Measurements from ENCODE around the gene ITPA. TPM values are rescaled to one million over a fixed set of nuclear protein-coding genes. Genes with fewer than 3 reads are reported as not detected.

Gene ITPA
- total and polyA plus RNA-seq, 2 of the 13 experiments (the other 11 are each of a cell fraction or from before 2014, with no cell fraction given) = 60.1 to 103 TPM

DNA sequence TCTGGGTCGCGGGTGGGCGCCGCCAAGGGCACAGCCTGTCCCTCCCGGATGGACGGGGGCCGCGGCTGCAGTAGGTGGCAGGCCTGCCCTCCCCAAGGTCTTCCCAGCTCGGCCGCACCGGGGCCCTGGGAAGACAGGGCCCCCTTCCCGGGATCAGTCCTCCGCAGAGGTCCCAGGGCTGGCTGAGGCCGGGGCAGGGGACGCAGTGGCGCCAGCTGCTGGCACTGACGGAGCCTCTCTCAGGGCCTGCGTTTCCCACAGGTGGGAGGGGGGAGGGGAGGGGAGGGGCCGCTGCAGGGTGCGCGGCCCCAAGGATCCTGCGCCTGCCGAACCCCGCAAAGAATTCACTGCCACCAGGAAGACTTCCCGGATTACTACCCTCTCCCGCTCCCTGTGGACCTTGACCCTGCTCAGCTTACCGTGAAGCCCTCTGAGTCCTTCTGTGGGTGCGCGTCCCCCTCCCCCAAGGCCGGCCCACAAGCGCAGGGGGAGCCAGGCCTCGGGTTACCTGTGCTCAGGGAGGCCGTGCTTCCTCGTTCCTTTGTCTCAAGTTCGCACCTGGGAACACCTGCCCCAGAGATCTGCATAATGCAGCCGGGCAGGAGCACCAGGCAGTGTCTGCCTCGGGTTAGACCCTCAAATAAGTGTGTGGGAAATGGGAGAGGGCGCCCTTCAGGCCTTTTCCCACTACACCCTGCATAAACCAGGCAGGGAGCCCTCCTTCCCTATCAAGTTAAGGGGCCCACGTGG, 41.0 kb upstream of the ITPA start (continued):
- TF ChIP-seq PBX2 (CRISPR knock-in tag; IDR thresholded peaks at IDR 0.05) (no peak), CREB1 (IDR thresholded peaks at IDR 0.05) (no peak), CREB1 (CRISPR knock-in tag; IDR thresholded peaks at IDR 0.05) (no peak), ZFP36L1 (CRISPR knock-in tag; IDR thresholded peaks at IDR 0.05) (0 out of 2 replicates have a peak, but pooled peaks have one; percentile 77), RFXAP (CRISPR knock-in tag; IDR thresholded peaks at IDR 0.05; ENCODE audit: borderline replicate concordance) (peak; percentile 73; the same call in 1 of the 2 replicates), ZNF780A (CRISPR knock-in tag; IDR thresholded peaks at IDR 0.05) (no peak), ZNF761 (CRISPR knock-in tag; conservative IDR thresholded peaks at IDR 0.05) (no peak), ZNF672 (CRISPR knock-in tag; IDR thresholded peaks at IDR 0.05) (no peak), POLR2G (IDR thresholded peaks at IDR 0.05; ENCODE audit: low read depth, low read length) (peak; percentile 62), DPF2 (CRISPR knock-in tag; IDR thresholded peaks at IDR 0.05; ENCODE audit: borderline replicate concordance, low read depth) (peak; percentile 61), ZNF7 (CRISPR knock-in tag; IDR thresholded peaks at IDR 0.05) (no peak), ZBTB25 (CRISPR knock-in tag; IDR thresholded peaks at IDR 0.05) (peak; percentile 79; the same call in 1 of the 2 replicates), ZNF589 (CRISPR knock-in tag; conservative IDR thresholded peaks at IDR 0.05) (no peak), CREM (IDR thresholded peaks at IDR 0.05) (no peak), CREM (CRISPR knock-in tag; IDR thresholded peaks at IDR 0.05) (no peak; the same call in 1 of the 2 replicates), ZNF777 (CRISPR knock-in tag; IDR thresholded peaks at IDR 0.05) (peak; percentile 75; the same call in 1 of the 2 replicates), PAXIP1 (CRISPR knock-in tag; conservative IDR thresholded peaks at IDR 0.05) (peak; percentile 92), SOX13 (IDR thresholded peaks at IDR 0.05) (no peak), SOX13 (CRISPR knock-in tag; conservative IDR thresholded peaks at IDR 0.05 in 1 of 2, IDR thresholded peaks at IDR 0.05 in 1 of 2) (peak; percentile 30 to 71; a peak in 2 of 4 replicates), MTA3 (CRISPR knock-in tag; IDR thresholded peaks at IDR 0.05) (no peak)
- TF ChIP-seq, protein P1, sequence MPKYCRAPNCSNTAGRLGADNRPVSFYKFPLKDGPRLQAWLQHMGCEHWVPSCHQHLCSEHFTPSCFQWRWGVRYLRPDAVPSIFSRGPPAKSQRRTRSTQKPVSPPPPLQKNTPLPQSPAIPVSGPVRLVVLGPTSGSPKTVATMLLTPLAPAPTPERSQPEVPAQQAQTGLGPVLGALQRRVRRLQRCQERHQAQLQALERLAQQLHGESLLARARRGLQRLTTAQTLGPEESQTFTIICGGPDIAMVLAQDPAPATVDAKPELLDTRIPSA (CRISPR knock-in tag; IDR thresholded peaks at IDR 0.05; ENCODE audit: borderline replicate concordance) = no peak
- TF ChIP-seq, protein P2, sequence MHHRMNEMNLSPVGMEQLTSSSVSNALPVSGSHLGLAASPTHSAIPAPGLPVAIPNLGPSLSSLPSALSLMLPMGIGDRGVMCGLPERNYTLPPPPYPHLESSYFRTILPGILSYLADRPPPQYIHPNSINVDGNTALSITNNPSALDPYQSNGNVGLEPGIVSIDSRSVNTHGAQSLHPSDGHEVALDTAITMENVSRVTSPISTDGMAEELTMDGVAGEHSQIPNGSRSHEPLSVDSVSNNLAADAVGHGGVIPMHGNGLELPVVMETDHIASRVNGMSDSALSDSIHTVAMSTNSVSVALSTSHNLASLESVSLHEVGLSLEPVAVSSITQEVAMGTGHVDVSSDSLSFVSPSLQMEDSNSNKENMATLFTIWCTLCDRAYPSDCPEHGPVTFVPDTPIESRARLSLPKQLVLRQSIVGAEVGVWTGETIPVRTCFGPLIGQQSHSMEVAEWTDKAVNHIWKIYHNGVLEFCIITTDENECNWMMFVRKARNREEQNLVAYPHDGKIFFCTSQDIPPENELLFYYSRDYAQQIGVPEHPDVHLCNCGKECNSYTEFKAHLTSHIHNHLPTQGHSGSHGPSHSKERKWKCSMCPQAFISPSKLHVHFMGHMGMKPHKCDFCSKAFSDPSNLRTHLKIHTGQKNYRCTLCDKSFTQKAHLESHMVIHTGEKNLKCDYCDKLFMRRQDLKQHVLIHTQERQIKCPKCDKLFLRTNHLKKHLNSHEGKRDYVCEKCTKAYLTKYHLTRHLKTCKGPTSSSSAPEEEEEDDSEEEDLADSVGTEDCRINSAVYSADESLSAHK (CRISPR knock-in tag; IDR thresholded peaks at IDR 0.05; ENCODE audit: borderline replicate concordance) = no peak

All from HepG2 (cell line).